ENCODE results near the gene GXYLT1. TPM values are rescaled to one million over a fixed set of nuclear protein-coding genes. Genes with fewer than 3 reads are reported as not detected.

Gene GXYLT1
- total RNA-seq, 1 donor from 2014 or later, result 18.4 TPM

- Mint-ChIP-seq H3K27ac (ENCODE audit: unreplicated experiment) (no peak overlapping the region), H3K4me1 (peaks cover 10% of the 10 kb centered on the region), H3K27me3 (ENCODE audit: low read depth) (no peaks in the 10 kb centered on the region), H3K9me3 (no peaks in the 10 kb centered on the region), H3K36me3 (ENCODE audit: low read depth) (no peaks in the 10 kb centered on the region), H3K4me3 (no peak overlapping the region)
- no peak for DNase-seq (ENCODE audit: low read depth, low spot score)
- TF ChIP-seq CTCF (conservative IDR thresholded peaks at IDR 0.05), result no peak
Observed at GRCh38 chr12:42128327-42128726, 16.3 kb downstream of the GXYLT1 start.

GRCh38 chr12:42126963-42127362, 17.7 kb downstream of the GXYLT1 start:
- no peak for DNase-seq (ENCODE audit: low read depth, low spot score)
- no peak for TF ChIP-seq CTCF (conservative IDR thresholded peaks at IDR 0.05)
- Mint-ChIP-seq H3K27me3 (ENCODE audit: low read depth) (no peaks in the 10 kb centered on the region), H3K36me3 (ENCODE audit: low read depth) (no peaks in the 10 kb centered on the region), H3K4me1 (peaks cover 10% of the 10 kb centered on the region), H3K9me3 (no peaks in the 10 kb centered on the region), H3K4me3 (no peak overlapping the region), H3K27ac (ENCODE audit: unreplicated experiment) (no peak overlapping the region)

GRCh38 chr12:42125388-42125767, 19.3 kb downstream of the GXYLT1 start:
- H3K27ac Mint-ChIP-seq (ENCODE audit: unreplicated experiment), result no peak overlapping the region
- H3K9me3 Mint-ChIP-seq, result no peaks in the 10 kb centered on the region
- H3K4me3 Mint-ChIP-seq, result no peak overlapping the region
- H3K4me1 Mint-ChIP-seq, result peaks cover 8% of the 10 kb centered on the region
- no peak for TF ChIP-seq CTCF (conservative IDR thresholded peaks at IDR 0.05)
- DNase-seq (ENCODE audit: low read depth, low spot score), result no peak
- no peaks in the 10 kb centered on the region for H3K36me3 Mint-ChIP-seq (ENCODE audit: low read depth)
- no peaks in the 10 kb centered on the region for H3K27me3 Mint-ChIP-seq (ENCODE audit: low read depth)

GRCh38 chr12:42124764-42125387, 19.8 kb downstream of the GXYLT1 start:
- no peak overlapping the region for H3K27ac Mint-ChIP-seq (ENCODE audit: unreplicated experiment)
- no peak for TF ChIP-seq CTCF (conservative IDR thresholded peaks at IDR 0.05)
- no peaks in the 10 kb centered on the region for H3K9me3 Mint-ChIP-seq
- H3K4me3 Mint-ChIP-seq, result no peak overlapping the region
- no peaks in the 10 kb centered on the region for H3K36me3 Mint-ChIP-seq (ENCODE audit: low read depth)
- DNase-seq (ENCODE audit: low read depth, low spot score), result no peak
- no peaks in the 10 kb centered on the region for H3K27me3 Mint-ChIP-seq (ENCODE audit: low read depth)
- H3K4me1 Mint-ChIP-seq, result peaks cover 4% of the 10 kb centered on the region

GRCh38 chr12:42119085-42119633, 25.5 kb downstream of the GXYLT1 start:
- Mint-ChIP-seq H3K4me1 (no peaks in the 10 kb centered on the region), H3K9me3 (peaks cover 2% of the 10 kb centered on the region), H3K27me3 (ENCODE audit: low read depth) (no peaks in the 10 kb centered on the region), H3K36me3 (ENCODE audit: low read depth) (peaks cover 28% of the 10 kb centered on the region), H3K27ac (ENCODE audit: unreplicated experiment) (peak overlapping the region; percentile 73), H3K4me3 (no peak overlapping the region)
- DNase-seq (ENCODE audit: low read depth, low spot score), result no peak
- TF ChIP-seq CTCF (conservative IDR thresholded peaks at IDR 0.05), result no peak

Data from neural crest cell (in vitro differentiated cells).